HepG2 (cell line): ENCODE measurements around the gene PSD. TPM values are rescaled to one million over a fixed set of nuclear protein-coding genes. Genes with fewer than 3 reads are reported as not detected.

Experiments used
- FOSL1 ChIP-seq: sonication (generic); formaldehyde crosslinking; IDR thresholded peaks from 2 replicates; pipeline ENCODE4 v1.9.0; 2021; ENCODE audit warnings: missing genetic modification reagents, borderline replicate concordance
- KIAA2018 ChIP-seq: sonication (generic); formaldehyde crosslinking; IDR thresholded peaks from 2 replicates; pipeline ENCODE4 v1.5.0; 2020; ENCODE audit warnings: mild to moderate bottlenecking, missing genetic modification reagents, borderline replicate concordance
- NFAT5 ChIP-seq: sonication (generic); formaldehyde crosslinking; IDR thresholded peaks from 2 replicates; pipeline ENCODE4 v1.4.0; 2020; ENCODE audit warnings: missing genetic modification reagents
- NONO ChIP-seq, 2 experiments: fragments of 450-650 bp in 1 of 2; sonication (generic) in 1 of 2; formaldehyde crosslinking in 1 of 2; IDR thresholded peaks in 1 of 2; conservative IDR thresholded peaks in 1 of 2; 2 replicates each; pipeline versions ENCODE4 v1.6.1 to v1.8.0; 2017 to 2022; ENCODE audit warnings: mild to moderate bottlenecking in 1 of 2, missing genetic modification reagents in 1 of 2, moderate library complexity in 1 of 2
- RBFOX2 ChIP-seq: fragments of 200-400 bp; formaldehyde crosslinking; IDR thresholded peaks from 2 replicates; pipeline ENCODE4 v1.6.1; 2017; ENCODE audit warnings: low read depth, mild to moderate bottlenecking, low read length
- RNF219 ChIP-seq: sonication (generic); formaldehyde crosslinking; IDR thresholded peaks from 2 replicates; pipeline ENCODE4 v1.5.0; 2020; ENCODE audit warnings: mild to moderate bottlenecking, missing genetic modification reagents
- SP4 ChIP-seq: sonication (generic); formaldehyde crosslinking; IDR thresholded peaks from 2 replicates; pipeline ENCODE4 v1.8.1; 2023; ENCODE audit warnings: mild to moderate bottlenecking, missing genetic modification reagents
- polyA plus RNA-seq, 8 experiments: library from polyadenylated mRNA; depleted of rRNA in 3 of 8; stranded (reverse) in 7 of 8; unstranded in 1 of 8; fragments of >200 nt; fragmentation: Illumina TruSeq in 4 of 8; extraction: Trizol in 4 of 8; gene quantifications; 2 replicates each; pipeline versions ENCODE4 v1.2.1 to v1.2.3, GENCODE V29; 2011 to 2016; ENCODE audit warnings: low read depth in 4 of 8, missing spikeins in 1 of 8, mixed read lengths in 1 of 8; ENCODE audit not compliant: insufficient read depth in 1 of 8
- total RNA-seq, 5 experiments: library from RNA; depleted of rRNA; stranded (reverse); fragments of >200 nt; fragmentation: Illumina TruSeq; extraction: Trizol; gene quantifications; 2 replicates each; pipeline ENCODE4 v1.2.3, GENCODE V29; 2016; ENCODE audit warnings: low read depth in 1 of 5

Gene PSD
- total and polyA plus RNA-seq, 2 of the 13 experiments (the other 11 are each of a cell fraction or from before 2014, with no cell fraction given): 0.35 to 0.58 TPM

- TF ChIP-seq NFAT5 (0 out of 2 replicates have a peak, but pooled peaks have one; percentile 53), FOSL1 (no peak), RNF219 (CRISPR knock-in tag) (no peak), SP4 (CRISPR knock-in tag) (peak; percentile 47; the same call in 1 of the 2 replicates), KIAA2018 (no peak), RBFOX2 (peak; percentile 65), NONO (IDR thresholded peaks at IDR 0.05) (no peak), NONO (CRISPR knock-in tag; conservative IDR thresholded peaks at IDR 0.05) (peak; percentile 76)
Measured at GRCh38 chr10:102461187-102462054, 42.8 kb upstream of the PSD start (continued).
